HS-5 (cell line): ENCODE data around the gene M1AP.

Source experiments
- DNase-seq: peaks from one replicate; pipeline ENCODE4 v3.0.0-alpha.2; 2012; ENCODE audit warnings: low read depth

M1AP gene

GRCh38 chr2:74546004-74546403, 102.1 kb downstream of the M1AP start:
- DNase-seq, result no peak

- no peak for DNase-seq
Observed at GRCh38 chr2:74544634-74545033, 103.5 kb downstream of the M1AP start.

GRCh38 chr2:74542978-74543377, 105.2 kb downstream of the M1AP start:
- no peak for DNase-seq

- no peak for DNase-seq
Observed at GRCh38 chr2:74540291-74540690, 107.8 kb downstream of the M1AP start.

- no peak for DNase-seq
Observed at GRCh38 chr2:74538881-74539339, 109.2 kb downstream of the M1AP start.

GRCh38 chr2:74537140-74537539, 111.0 kb downstream of the M1AP start:
- no peak for DNase-seq

GRCh38 chr2:74536166-74536950, 111.8 kb downstream of the M1AP start:
- DNase-seq, result no peak

GRCh38 chr2:74535440-74535965, 112.6 kb downstream of the M1AP start:
- no peak for DNase-seq

GRCh38 chr2:74534411-74534810, 113.7 kb downstream of the M1AP start:
- DNase-seq, result no peak

- no peak for DNase-seq
Observed at GRCh38 chr2:74533464-74533863, 114.7 kb downstream of the M1AP start.

GRCh38 chr2:74532222-74532621, 115.9 kb downstream of the M1AP start:
- DNase-seq, result no peak

GRCh38 chr2:74531666-74532065, 116.5 kb downstream of the M1AP start:
- DNase-seq, result no peak

- no peak for DNase-seq
Observed at GRCh38 chr2:74530239-74531187, 117.6 kb downstream of the M1AP start.

GRCh38 chr2:74529357-74530238, 118.5 kb downstream of the M1AP start, which contains the start of the genes AUP1 and HTRA2:
AUP1 (minus strand) TSS chr2:74529706; CDS start chr2:74529629, 77 bp downstream.
HTRA2 (plus strand) TSS chr2:74529933; CDS start chr2:74530007, 74 bp downstream.
- peak; percentile 93 for DNase-seq

GRCh38 chr2:74528600-74529356, 119.4 kb downstream of the M1AP start:
- no peak for DNase-seq

GRCh38 chr2:74527741-74528140, 120.4 kb downstream of the M1AP start:
- DNase-seq, result no peak

GRCh38 chr2:74526649-74527230, 121.4 kb downstream of the M1AP start:
- no peak for DNase-seq

- no peak for DNase-seq
Observed at GRCh38 chr2:74525717-74526648, 122.1 kb downstream of the M1AP start, which contains the start of gene DQX1. DQX1 (minus strand) TSS chr2:74526231; CDS start chr2:74525729, 502 bp downstream.
